ENCODE results near the gene PTK7.

Gene PTK7

DNA sequence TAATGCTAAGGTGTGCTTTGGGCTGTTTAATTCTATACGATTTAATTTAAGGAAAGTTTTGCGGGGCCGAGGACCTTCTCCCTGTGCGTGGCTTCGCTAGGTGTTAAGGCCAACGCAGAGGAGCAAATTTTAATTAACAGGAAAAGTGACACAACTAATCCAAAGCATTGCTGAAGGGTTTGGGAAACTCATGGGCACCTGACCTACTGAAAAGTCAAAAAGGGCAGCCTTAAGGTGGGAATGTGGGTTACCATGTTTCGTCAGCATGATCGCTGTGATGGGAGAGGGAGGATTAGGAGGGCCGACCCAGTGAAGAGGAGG, 105.5 kb downstream of the PTK7 start:
- DNase-seq, result no peak

GRCh38 chr6:43181942-43182860, 106.1 kb downstream of the PTK7 start, which contains the start of gene CUL9:
Gene CUL9, plus strand, starts transcription at chr6:43182196. Its CDS starts 2,115 bp downstream, at chr6:43184311.
- DNase-seq, result peak; percentile 65 to 82 (median 74)

GRCh38 chr6:43183441-43183840, 107.3 kb downstream of the PTK7 start:
- no peak for DNase-seq

DNA sequence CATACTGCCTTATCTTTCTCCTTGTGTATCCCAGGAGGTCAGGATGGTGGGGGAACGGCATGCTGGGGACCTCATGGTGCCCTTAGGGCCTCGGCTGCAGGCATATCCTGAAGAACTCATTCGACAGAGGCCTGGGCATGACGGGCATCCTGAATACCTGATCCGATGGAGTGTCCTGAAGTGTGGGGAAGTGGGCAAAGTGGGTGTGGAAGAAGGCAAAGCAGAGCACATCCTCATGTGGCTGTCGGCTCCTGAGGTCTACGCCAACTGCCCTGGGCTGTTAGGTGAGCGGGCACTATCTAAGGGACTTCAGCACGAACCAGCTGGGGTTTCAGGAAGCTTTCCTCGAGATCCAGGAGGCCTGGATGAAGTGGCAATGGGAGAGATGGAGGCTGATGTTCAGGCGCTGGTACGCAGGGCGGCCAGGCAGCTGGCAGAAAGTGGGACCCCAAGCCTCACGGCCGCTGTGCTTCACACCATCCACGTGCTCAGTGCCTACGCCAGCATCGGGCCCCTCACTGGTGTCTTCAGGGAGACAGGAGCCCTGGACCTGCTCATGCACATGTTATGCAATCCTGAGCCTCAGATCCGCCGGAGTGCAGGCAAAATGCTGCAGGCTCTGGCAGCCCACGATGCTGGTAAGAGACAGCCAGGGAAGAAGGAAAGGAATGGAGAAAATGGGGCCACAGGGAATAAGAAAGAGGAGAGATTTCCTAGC, 108.3 kb downstream of the PTK7 start:
- DNase-seq, result no peak

GRCh38 chr6:43185391-43185985, 109.4 kb downstream of the PTK7 start:
- peak in 1 of 5 donors; percentile 52 for DNase-seq

DNA sequence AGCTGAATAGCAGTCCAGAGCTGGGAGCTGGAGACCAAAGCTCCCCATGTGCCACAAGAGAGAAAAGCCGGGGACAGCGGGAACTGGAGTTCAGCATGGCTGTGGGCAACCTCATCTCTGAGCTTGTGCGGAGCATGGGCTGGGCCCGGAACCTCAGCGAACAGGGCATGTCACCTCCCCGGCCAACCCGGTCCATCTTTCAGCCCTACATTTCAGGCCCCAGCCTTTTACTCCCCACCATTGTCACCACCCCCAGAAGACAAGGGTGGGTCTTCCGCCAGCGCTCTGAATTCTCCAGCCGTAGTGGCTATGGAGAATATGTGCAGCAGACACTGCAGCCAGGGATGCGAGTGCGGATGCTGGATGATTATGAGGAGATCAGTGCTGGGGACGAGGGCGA, 109.9 kb downstream of the PTK7 start:
- no peak for DNase-seq

DNA sequence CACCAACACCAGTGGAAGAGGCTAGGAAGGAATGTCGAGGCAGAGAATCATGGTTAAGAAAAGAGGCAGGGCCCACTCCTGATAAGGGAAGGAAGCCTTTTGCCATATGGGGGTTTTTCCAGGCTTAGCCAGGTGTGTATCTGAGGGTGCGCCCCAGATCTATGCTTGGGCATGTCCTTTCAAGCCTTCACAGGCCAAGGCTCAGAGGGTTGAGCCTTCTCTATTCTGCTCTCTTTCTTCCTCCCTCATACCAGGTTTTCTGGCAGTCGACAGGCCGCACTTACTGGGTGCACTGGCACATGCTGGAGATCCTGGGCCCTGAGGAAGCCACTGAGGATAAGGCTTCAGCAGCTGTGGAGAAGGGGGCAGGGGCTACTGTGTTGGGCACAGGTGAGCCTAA, 110.6 kb downstream of the PTK7 start:
- DNase-seq, result no peak

DNA sequence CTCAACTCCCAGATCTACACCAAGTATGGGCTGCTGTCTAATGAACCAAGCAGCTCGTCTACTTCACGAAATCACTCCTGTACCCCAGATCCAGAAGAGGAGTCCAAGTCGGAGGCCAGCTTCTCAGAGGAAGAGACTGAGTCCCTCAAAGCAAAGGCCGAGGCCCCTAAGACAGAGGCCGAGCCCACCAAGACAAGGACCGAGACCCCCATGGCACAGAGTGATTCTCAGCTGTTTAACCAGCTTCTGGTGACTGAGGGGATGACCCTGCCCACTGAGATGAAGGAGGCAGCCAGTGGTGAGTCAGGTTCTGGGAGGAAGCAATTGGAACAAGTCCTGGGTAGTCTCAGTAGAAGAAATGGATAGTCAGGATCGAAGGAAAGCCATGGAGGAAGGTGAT, 111.7 kb downstream of the PTK7 start:
- DNase-seq, result no peak

GRCh38 chr6:43188426-43188825, 112.3 kb downstream of the PTK7 start:
- DNase-seq, result no peak

GRCh38 chr6:43189776-43190304, 113.7 kb downstream of the PTK7 start:
- DNase-seq, result no peak

DNA sequence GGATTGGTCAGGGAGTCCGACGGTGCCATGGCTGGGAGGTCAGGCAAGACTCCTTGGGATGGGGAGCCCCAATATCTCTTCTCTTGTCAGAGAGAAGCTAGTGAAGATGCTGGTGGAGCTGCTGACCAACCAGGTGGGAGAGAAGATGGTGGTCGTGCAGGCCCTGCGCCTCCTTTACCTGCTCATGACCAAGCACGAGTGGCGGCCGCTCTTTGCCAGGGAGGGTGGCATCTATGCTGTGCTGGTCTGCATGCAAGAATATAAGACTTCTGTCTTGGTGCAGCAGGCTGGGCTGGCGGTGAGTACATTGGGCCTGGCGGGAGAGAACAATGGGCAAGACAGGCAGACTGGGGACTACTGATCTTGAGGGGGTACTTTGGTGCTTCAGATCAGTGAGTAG, 116.8 kb downstream of the PTK7 start:
- no peak for DNase-seq

- DNase-seq, result no peak
These were observed 117.8 kb downstream of the PTK7 start for GRCh38 chr6:43193929-43194328.

GRCh38 chr6:43196337-43196736, 120.2 kb downstream of the PTK7 start:
- no peak for DNase-seq

DNA sequence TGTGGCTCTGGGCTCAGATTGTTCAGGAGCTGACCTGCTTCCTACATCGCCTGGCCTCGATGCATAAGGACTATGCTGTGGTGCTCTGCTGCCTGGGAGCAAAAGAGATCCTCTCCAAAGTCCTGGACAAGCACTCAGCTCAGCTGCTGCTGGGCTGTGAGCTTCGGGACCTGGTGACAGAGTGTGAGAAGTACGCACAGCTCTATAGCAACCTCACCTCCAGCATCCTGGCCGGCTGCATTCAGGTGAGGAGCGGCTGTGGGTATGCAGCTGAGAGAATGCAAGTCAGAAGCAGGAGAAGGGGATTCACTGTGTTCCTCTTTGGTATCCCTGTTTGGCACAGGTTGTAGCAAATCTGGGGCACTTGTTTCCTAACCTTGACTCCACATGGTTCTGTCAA, 123.8 kb downstream of the PTK7 start:
- no peak for DNase-seq

- no peak for DNase-seq
These were observed 124.4 kb downstream of the PTK7 start for GRCh38 chr6:43200541-43200940.

DNA sequence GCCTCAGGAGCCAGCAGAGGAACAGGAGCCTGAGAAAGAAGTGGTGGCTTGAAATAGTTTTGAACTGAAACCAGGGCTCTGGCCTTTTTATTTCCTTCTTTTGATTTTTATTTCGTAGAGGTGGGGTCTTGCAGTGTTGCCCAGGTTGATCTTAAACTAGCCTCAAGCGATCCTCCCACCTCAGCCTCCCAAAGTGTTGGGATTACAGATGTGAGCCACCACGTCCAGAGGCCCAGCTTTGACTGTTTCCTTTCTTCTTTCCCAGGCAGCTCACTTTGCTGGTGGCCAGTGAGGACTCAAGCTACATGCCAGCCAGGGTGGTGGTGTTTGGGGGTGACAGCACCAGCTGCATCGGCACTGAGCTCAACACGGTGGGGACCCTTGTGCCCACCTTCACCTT, 126.3 kb downstream of the PTK7 start:
- no peak for DNase-seq

- DNase-seq, result no peak
These were observed 127.1 kb downstream of the PTK7 start for GRCh38 chr6:43203029-43203717.

DNA sequence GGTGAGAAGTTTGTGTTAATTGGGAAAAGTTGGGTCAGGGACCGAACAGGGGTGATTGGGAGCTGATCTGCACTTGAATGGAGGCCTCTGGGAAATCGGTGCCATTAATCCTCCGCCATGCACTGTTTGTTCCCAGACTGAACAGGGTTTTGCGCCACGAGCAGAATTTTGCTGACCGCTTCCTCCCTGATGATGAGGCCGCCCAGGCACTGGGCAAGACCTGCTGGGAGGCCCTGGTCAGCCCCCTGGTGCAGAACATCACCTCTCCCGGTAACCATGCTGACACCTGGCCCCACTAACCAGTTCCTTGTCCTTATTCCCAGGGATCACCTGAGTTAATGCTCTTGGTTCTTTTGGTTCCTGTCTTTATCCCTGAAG, 127.6 kb downstream of the PTK7 start:
- no peak for DNase-seq

- no peak for DNase-seq
These were observed 128.4 kb downstream of the PTK7 start for GRCh38 chr6:43204271-43205105.

DNA sequence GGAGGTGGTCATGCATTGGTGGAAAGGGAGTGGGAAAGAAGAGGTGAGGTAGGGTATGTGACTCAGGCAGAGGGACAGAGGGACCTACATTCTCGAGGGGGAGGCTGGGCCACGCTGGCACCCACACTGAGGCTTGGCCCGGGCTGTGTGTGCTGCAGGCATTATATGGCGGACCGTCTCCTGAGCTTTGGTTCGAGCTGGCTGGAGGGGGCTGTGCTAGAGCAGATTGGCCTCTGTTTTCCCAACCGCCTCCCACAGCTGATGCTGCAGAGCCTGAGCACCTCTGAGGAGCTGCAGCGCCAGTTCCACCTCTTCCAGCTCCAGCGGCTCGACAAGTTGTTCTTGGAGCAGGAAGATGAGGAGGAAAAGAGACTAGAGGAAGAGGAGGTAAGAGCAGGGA, 129.7 kb downstream of the PTK7 start:
- no peak for DNase-seq

DNA sequence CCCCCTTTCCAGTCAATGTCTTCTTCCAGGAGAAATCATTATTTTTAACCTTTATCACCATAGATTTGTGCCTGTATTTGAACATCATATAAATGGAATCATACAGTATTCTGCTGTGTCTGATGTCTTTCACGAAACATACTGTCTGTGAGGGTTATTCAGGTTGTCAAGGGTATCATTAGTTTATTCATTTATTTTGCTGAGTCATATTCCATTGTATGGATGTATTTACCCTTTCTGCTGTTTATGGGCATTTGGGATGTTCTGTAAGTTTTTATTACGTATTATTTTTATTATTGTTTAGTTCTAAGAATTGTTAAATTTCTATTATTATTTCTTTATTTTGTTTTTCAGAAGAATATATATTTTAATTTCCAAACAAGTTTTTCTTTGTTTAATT, 131.2 kb downstream of the PTK7 start:
- no peak for DNase-seq
